ENCODE data around the gene GPATCH1.
"Not testable (repeated sequence)": the region's sequence is repeated elsewhere in the genome, so short reads cannot be mapped to it uniquely, and the experiment has no call there.

The GPATCH1 gene

GRCh38 chr19:33080761-33081681 is at the start of gene GPATCH1:
Gene GPATCH1, plus strand, starts transcription at chr19:33081181. Its CDS starts 13 bp downstream, at chr19:33081194.
- no peaks in the 10 kb centered on the region for H3K27me3 ChIP-seq (ENCODE audit: insufficient read depth, low read depth, severe bottlenecking)
- H3K4me3 ChIP-seq (ENCODE audit: low read depth, low read length) = peak within 1 kb of the TSS; percentile 91
- no peaks in the 10 kb centered on the region for H3K36me3 ChIP-seq
- TF ChIP-seq, protein P1, sequence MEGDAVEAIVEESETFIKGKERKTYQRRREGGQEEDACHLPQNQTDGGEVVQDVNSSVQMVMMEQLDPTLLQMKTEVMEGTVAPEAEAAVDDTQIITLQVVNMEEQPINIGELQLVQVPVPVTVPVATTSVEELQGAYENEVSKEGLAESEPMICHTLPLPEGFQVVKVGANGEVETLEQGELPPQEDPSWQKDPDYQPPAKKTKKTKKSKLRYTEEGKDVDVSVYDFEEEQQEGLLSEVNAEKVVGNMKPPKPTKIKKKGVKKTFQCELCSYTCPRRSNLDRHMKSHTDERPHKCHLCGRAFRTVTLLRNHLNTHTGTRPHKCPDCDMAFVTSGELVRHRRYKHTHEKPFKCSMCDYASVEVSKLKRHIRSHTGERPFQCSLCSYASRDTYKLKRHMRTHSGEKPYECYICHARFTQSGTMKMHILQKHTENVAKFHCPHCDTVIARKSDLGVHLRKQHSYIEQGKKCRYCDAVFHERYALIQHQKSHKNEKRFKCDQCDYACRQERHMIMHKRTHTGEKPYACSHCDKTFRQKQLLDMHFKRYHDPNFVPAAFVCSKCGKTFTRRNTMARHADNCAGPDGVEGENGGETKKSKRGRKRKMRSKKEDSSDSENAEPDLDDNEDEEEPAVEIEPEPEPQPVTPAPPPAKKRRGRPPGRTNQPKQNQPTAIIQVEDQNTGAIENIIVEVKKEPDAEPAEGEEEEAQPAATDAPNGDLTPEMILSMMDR (IDR thresholded peaks at IDR 0.05; ENCODE audit: low read depth, low read length) = no peak
- peak within 1 kb of the TSS; percentile 74 for H3K27ac ChIP-seq
- DNase-seq = peak; percentile 91
- no peaks in the 10 kb centered on the region for H3K9me3 ChIP-seq (ENCODE audit: severe bottlenecking)

DNA sequence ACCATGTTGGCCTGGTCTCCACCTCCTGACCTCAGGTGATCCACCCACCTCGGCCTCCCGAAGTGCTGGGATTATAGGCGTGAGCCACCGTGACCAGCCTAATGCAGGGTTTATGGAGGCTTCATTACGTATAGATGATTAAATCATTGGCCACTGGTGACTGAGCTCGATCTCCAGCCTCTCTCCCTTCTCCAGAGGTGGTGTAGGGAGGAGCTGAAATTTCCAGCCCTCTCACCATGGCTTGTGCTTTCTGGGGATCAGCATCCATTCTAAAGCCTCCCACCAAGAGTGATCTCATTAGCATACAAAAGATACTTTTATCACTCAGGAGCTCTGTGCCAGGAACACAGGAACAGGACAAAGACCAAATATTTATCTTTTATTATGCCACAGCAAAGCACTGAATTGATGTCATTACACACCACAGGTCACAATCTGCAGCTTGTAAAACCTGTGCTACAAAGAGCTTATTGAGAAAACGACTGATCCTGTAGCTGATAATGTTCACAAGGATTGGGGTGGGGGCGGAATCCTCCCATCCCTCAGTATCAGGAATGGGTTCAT is 48.7 kb upstream of the GPATCH1 start:
- Histone ChIP-seq H3K4me3 (ENCODE audit: low read depth, low read length) (no peak overlapping the region), H3K9me3 (ENCODE audit: severe bottlenecking) (no peaks in the 10 kb centered on the region), H3K27me3 (ENCODE audit: insufficient read depth, low read depth, severe bottlenecking) (no peaks in the 10 kb centered on the region), H3K27ac (peak overlapping the region; percentile 39), H3K36me3 (peaks cover 28% of the 10 kb centered on the region)
- peak; percentile 65 for DNase-seq
- TF ChIP-seq, protein P1 (IDR thresholded peaks at IDR 0.05; ENCODE audit: low read depth, low read length) = no peak

DNA sequence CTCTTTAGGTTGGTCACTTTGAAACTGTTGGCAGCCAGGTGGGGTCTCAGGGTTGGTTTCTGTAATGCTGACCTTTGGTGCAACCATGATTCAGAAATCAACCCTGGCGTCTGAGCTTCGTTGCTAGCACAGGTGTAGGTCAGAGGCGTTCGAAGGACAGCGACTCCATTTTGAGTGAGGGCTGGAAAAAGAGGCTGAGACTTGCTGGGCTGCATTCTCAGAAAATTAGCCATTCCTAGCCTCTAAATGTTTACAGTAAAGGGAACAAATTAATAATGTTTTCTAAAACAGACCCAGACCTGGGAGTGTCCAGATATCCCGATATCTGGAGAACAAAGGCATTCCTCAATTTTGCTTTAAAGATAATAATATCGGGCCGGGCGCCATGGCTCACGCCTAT is 45.5 kb upstream of the GPATCH1 start:
- no peaks in the 10 kb centered on the region for H3K9me3 ChIP-seq (ENCODE audit: severe bottlenecking)
- no peaks in the 10 kb centered on the region for H3K27me3 ChIP-seq (ENCODE audit: insufficient read depth, low read depth, severe bottlenecking)
- peaks cover 32% of the 10 kb centered on the region for H3K36me3 ChIP-seq
- TF ChIP-seq, protein P1 (IDR thresholded peaks at IDR 0.05; ENCODE audit: low read depth, low read length) = no peak
- H3K4me3 ChIP-seq (ENCODE audit: low read depth, low read length) = no peak overlapping the region
- H3K27ac ChIP-seq = no peak overlapping the region
- DNase-seq = no peak

- not testable (repeated sequence) for H3K27ac ChIP-seq; H3K4me3 ChIP-seq (ENCODE audit: low read depth, low read length); H3K27me3 ChIP-seq (ENCODE audit: insufficient read depth, low read depth, severe bottlenecking); H3K9me3 ChIP-seq (ENCODE audit: severe bottlenecking); DNase-seq
- H3K36me3 ChIP-seq = peaks cover 33% of the 10 kb centered on the region
Observed at GRCh38 chr19:33036370-33037167, 44.4 kb upstream of the GPATCH1 start.

DNA sequence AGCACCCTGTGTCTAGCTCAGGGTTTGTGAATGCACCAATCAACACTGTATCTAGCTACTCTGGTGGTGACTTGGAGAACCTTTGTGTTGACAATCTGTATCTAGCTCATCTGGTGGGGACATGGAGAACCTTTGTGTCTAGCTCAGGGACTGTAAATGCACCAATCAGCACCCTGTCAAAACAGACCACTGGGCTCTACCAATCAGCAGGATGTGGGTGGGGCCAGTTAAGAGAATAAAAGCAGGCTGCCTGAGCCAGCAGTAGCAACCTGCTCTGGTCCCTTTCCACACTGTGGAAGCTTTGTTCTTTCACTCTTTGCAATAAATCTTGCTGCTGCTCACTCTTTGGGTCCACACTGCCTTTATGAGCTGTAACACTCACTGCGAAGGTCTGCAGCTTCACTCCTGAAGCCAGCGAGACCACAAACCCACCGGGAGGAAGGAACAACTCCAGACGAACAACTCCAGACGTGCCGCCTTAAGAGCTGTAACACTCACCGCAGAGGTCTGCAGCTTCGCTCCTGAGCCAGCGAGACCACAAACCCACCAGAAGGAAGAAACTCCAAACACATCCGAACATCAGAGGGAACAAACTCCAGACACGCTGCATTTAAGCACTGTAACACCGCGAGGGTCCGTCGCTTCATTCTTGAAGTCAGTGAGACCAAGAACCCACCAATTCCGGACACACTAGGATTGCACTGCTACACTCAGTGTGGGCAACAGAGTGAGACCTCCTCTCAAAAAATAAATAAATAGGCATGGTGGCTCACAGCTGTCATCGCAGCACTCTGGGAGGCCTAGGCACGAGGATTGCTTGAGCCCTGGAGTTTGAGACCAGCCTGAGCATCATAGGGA is 43.6 kb upstream of the GPATCH1 start:
- not testable (repeated sequence) for H3K4me3 ChIP-seq (ENCODE audit: low read depth, low read length); DNase-seq; H3K27me3 ChIP-seq (ENCODE audit: insufficient read depth, low read depth, severe bottlenecking); H3K9me3 ChIP-seq (ENCODE audit: severe bottlenecking)
- Histone ChIP-seq H3K27ac (peak overlapping the region; percentile 80), H3K36me3 (peaks cover 35% of the 10 kb centered on the region)

DNA sequence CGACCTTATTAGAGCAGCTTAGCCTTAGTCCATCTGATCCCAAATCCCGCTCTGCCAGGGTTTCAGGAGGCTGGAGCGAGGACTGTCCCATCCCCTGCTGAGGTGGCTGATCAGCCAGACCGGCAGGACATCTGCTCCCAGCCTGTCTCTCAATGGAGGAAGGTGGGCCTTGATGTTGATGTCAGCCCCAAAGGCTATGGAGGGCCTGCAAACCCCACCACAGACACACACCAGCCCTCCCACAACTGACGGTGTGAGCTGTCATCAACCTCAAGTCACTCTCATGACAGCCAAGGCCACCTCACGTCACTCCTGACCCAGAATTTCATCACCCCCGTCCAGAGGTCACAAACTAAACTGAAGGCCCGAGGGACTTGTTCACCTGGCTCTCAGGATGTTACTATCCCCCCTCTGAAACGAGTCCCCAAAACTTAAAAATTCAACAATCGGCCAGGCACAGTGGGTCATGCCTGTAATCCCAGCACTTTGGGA is 41.8 kb upstream of the GPATCH1 start:
- peak; percentile 93 for DNase-seq
- Histone ChIP-seq H3K9me3 (ENCODE audit: severe bottlenecking) (no peaks in the 10 kb centered on the region), H3K27me3 (ENCODE audit: insufficient read depth, low read depth, severe bottlenecking) (no peaks in the 10 kb centered on the region), H3K27ac (peak overlapping the region; percentile 80), H3K36me3 (peaks cover 33% of the 10 kb centered on the region), H3K4me3 (ENCODE audit: low read depth, low read length) (no peak overlapping the region)
- TF ChIP-seq, protein P1 (IDR thresholded peaks at IDR 0.05; ENCODE audit: low read depth, low read length) = no peak

Data from WERI-Rb-1 (cell line).